Activated CD4-positive, alpha-beta T cell treated with anti-CD3 and anti-CD28 coated beads, Interleukin-2, amount 10 ng/mL, durations not matched to agents 7 days and 5 days (primary cell): ENCODE data around the gene CFAP74. TPM values are rescaled to one million over a fixed set of nuclear protein-coding genes. Genes with fewer than 3 reads are reported as not detected.

ENCODE experiments used
- CTCF ChIA-PET: fragments of 350-600 bp; sonication (Branson Sonifier 250); formaldehyde crosslinking; loops from one replicate; lab custom pipeline; 2021; ENCODE audit warnings: antibody characterized with exemption; lab: Charles Lee
- POLR2A ChIA-PET: fragments of 350-600 bp; sonication (Branson Sonifier 250); formaldehyde crosslinking; loops from one replicate; lab custom pipeline; 2021; ENCODE audit warnings: antibody characterized with exemption; lab: Charles Lee
- DNase-seq: peaks from one replicate; pipeline ENCODE4 v3.0.0-alpha.2; 2020
- H3K27ac Mint-ChIP-seq: one replicate; pipeline ENCODE4 v1.8.0; 2021; ENCODE audit warnings: mild to moderate bottlenecking, moderate library complexity, mixed read lengths
- H3K27me3 Mint-ChIP-seq: one replicate; pipeline ENCODE4 v1.8.0; 2021; ENCODE audit warnings: mixed read lengths
- H3K36me3 Mint-ChIP-seq: one replicate; pipeline ENCODE4 v1.8.0; 2021; ENCODE audit warnings: low read depth, mixed read lengths
- H3K4me1 Mint-ChIP-seq: one replicate; pipeline ENCODE4 v1.8.0; 2021; ENCODE audit warnings: mixed read lengths
- H3K4me3 Mint-ChIP-seq: one replicate; pipeline ENCODE4 v1.8.0; 2021; ENCODE audit warnings: mild to moderate bottlenecking, moderate library complexity, mixed read lengths
- H3K9me3 Mint-ChIP-seq: one replicate; pipeline ENCODE4 v1.8.0; 2021; ENCODE audit warnings: mixed read lengths
- total RNA-seq, 2 experiments: library from RNA; stranded (reverse); gene quantifications; one replicate each; pipeline ENCODE4 v1.2.3, GENCODE V29; 2021

Gene CFAP74
- total RNA-seq, 2 experiments from 2014 or later, result not detected

- no peaks in the 10 kb centered on the region for H3K4me1 Mint-ChIP-seq
- no peak overlapping the region for H3K4me3 Mint-ChIP-seq
- no peaks in the 10 kb centered on the region for H3K9me3 Mint-ChIP-seq
- no peak overlapping the region for H3K27ac Mint-ChIP-seq
- H3K27me3 Mint-ChIP-seq, result no peaks in the 10 kb centered on the region
- CTCF ChIA-PET, result interaction anchor here (2.9 kb wide), 1 partner anchor 12 kb away, joined by 17 read pairs; no protein-coding TSS in a partner anchor
- DNase-seq, result no peak
- no peaks in the 10 kb centered on the region for H3K36me3 Mint-ChIP-seq
- POLR2A ChIA-PET, result no interaction called here
Measured at GRCh38 chr1:2033165-2033564, 29.6 kb upstream of the CFAP74 start.

GRCh38 chr1:2032737-2033136 lies 29.2 kb upstream of the CFAP74 start:
- no peaks in the 10 kb centered on the region for H3K36me3 Mint-ChIP-seq
- ChIA-PET CTCF (interaction anchor here (2.9 kb wide), 1 partner anchor 12 kb away, joined by 17 read pairs; no protein-coding TSS in a partner anchor), POLR2A (no interaction called here)
- DNase-seq, result no peak
- no peaks in the 10 kb centered on the region for H3K27me3 Mint-ChIP-seq
- H3K4me1 Mint-ChIP-seq, result no peaks in the 10 kb centered on the region
- H3K27ac Mint-ChIP-seq, result no peak overlapping the region
- H3K4me3 Mint-ChIP-seq, result no peak overlapping the region
- H3K9me3 Mint-ChIP-seq, result no peaks in the 10 kb centered on the region

- DNase-seq, result no peak
- no peaks in the 10 kb centered on the region for H3K27me3 Mint-ChIP-seq
- H3K36me3 Mint-ChIP-seq, result no peaks in the 10 kb centered on the region
- POLR2A ChIA-PET, result no interaction called here
- CTCF ChIA-PET, result interaction anchor here (2.9 kb wide), 1 partner anchor 13 kb away, joined by 17 read pairs; no protein-coding TSS in a partner anchor
- H3K27ac Mint-ChIP-seq, result no peak overlapping the region
- no peak overlapping the region for H3K4me3 Mint-ChIP-seq
- H3K4me1 Mint-ChIP-seq, result no peaks in the 10 kb centered on the region
- H3K9me3 Mint-ChIP-seq, result no peaks in the 10 kb centered on the region
Measured at GRCh38 chr1:2031546-2032540, 28.3 kb upstream of the CFAP74 start.

GRCh38 chr1:2030076-2030871 lies 26.7 kb upstream of the CFAP74 start:
- H3K36me3 Mint-ChIP-seq, result no peaks in the 10 kb centered on the region
- H3K4me3 Mint-ChIP-seq, result no peak overlapping the region
- CTCF ChIA-PET, result interaction anchor here (0.5 to 3.2 kb wide), 3 partner anchors 14 to 94 kb away, joined by 3 to 14 read pairs (median 3); no protein-coding TSS in a partner anchor
- POLR2A ChIA-PET, result no interaction called here
- no peak overlapping the region for H3K27ac Mint-ChIP-seq
- DNase-seq, result no peak
- no peaks in the 10 kb centered on the region for H3K4me1 Mint-ChIP-seq
- no peaks in the 10 kb centered on the region for H3K9me3 Mint-ChIP-seq
- no peaks in the 10 kb centered on the region for H3K27me3 Mint-ChIP-seq

GRCh38 chr1:2029561-2029960 lies 26.0 kb upstream of the CFAP74 start:
- ChIA-PET POLR2A (no interaction called here), CTCF (interaction anchor here (1.2 to 3.2 kb wide), 2 partner anchors 15 to 16 kb away, joined by 3 to 14 read pairs; no protein-coding TSS in a partner anchor)
- Mint-ChIP-seq H3K36me3 (no peaks in the 10 kb centered on the region), H3K4me3 (no peak overlapping the region), H3K9me3 (no peaks in the 10 kb centered on the region), H3K27ac (no peak overlapping the region), H3K27me3 (no peaks in the 10 kb centered on the region), H3K4me1 (no peaks in the 10 kb centered on the region)
- DNase-seq, result no peak

- H3K36me3 Mint-ChIP-seq, result no peaks in the 10 kb centered on the region
- no peaks in the 10 kb centered on the region for H3K27me3 Mint-ChIP-seq
Measured at GRCh38 chr1:2028870-2029560, 25.4 kb upstream of the CFAP74 start.

GRCh38 chr1:2027961-2028583 lies 24.5 kb upstream of the CFAP74 start:
- no peak for DNase-seq
- H3K36me3 Mint-ChIP-seq, result no peaks in the 10 kb centered on the region
- H3K4me3 Mint-ChIP-seq, result no peak overlapping the region
- POLR2A ChIA-PET, result no interaction called here
- peaks cover 2% of the 10 kb centered on the region for H3K27me3 Mint-ChIP-seq
- no peak overlapping the region for H3K27ac Mint-ChIP-seq
- CTCF ChIA-PET, result interaction anchor here (0.6 to 3.2 kb wide), 2 partner anchors 16 to 92 kb away, joined by 3 to 14 read pairs; no protein-coding TSS in a partner anchor
- no peaks in the 10 kb centered on the region for H3K4me1 Mint-ChIP-seq
- no peaks in the 10 kb centered on the region for H3K9me3 Mint-ChIP-seq

More at GRCh38 chr1:2028870-2029560, 25.4 kb upstream of the CFAP74 start:
- H3K4me1 Mint-ChIP-seq, result no peaks in the 10 kb centered on the region
- no peak for DNase-seq
- CTCF ChIA-PET, result interaction anchor here (1.2 to 3.2 kb wide), 2 partner anchors 15 to 17 kb away, joined by 3 to 14 read pairs; no protein-coding TSS in a partner anchor
- H3K9me3 Mint-ChIP-seq, result no peaks in the 10 kb centered on the region
- POLR2A ChIA-PET, result no interaction called here
- no peak overlapping the region for H3K4me3 Mint-ChIP-seq
- H3K27ac Mint-ChIP-seq, result no peak overlapping the region

- H3K27me3 Mint-ChIP-seq, result peaks cover 13% of the 10 kb centered on the region
- no peak overlapping the region for H3K4me3 Mint-ChIP-seq
- H3K36me3 Mint-ChIP-seq, result no peaks in the 10 kb centered on the region
- H3K9me3 Mint-ChIP-seq, result no peaks in the 10 kb centered on the region
- CTCF ChIA-PET, result no interaction called here
- POLR2A ChIA-PET, result no interaction called here
- H3K4me1 Mint-ChIP-seq, result no peaks in the 10 kb centered on the region
- no peak for DNase-seq
- no peak overlapping the region for H3K27ac Mint-ChIP-seq
Measured at GRCh38 chr1:2025491-2025981, 21.9 kb upstream of the CFAP74 start.

- Mint-ChIP-seq H3K4me1 (no peaks in the 10 kb centered on the region), H3K27ac (no peak overlapping the region), H3K27me3 (peaks cover 19% of the 10 kb centered on the region), H3K36me3 (no peaks in the 10 kb centered on the region), H3K4me3 (no peak overlapping the region), H3K9me3 (no peaks in the 10 kb centered on the region)
- CTCF ChIA-PET, result no interaction called here
- POLR2A ChIA-PET, result no interaction called here
- no peak for DNase-seq
Measured at GRCh38 chr1:2024887-2025286, 21.3 kb upstream of the CFAP74 start.

GRCh38 chr1:2024451-2024850 lies 20.9 kb upstream of the CFAP74 start:
- ChIA-PET POLR2A (no interaction called here), CTCF (no interaction called here)
- Mint-ChIP-seq H3K4me1 (no peaks in the 10 kb centered on the region), H3K4me3 (no peak overlapping the region), H3K27me3 (peaks cover 21% of the 10 kb centered on the region), H3K9me3 (no peaks in the 10 kb centered on the region), H3K27ac (no peak overlapping the region), H3K36me3 (no peaks in the 10 kb centered on the region)
- no peak for DNase-seq

- ChIA-PET CTCF (no interaction called here), POLR2A (no interaction called here)
- peaks cover 4% of the 10 kb centered on the region for H3K4me1 Mint-ChIP-seq
- H3K4me3 Mint-ChIP-seq, result no peak overlapping the region
- H3K9me3 Mint-ChIP-seq, result no peaks in the 10 kb centered on the region
- no peak for DNase-seq
- no peak overlapping the region for H3K27ac Mint-ChIP-seq
- no peaks in the 10 kb centered on the region for H3K36me3 Mint-ChIP-seq
- H3K27me3 Mint-ChIP-seq, result peaks cover 26% of the 10 kb centered on the region
Measured at GRCh38 chr1:2023187-2023586, 19.6 kb upstream of the CFAP74 start.
